A549 (cell line): ENCODE measurements around the gene DNAH5. TPM values are rescaled to one million over a fixed set of nuclear protein-coding genes. Genes with fewer than 3 reads are reported as not detected.

Source experiments
- ATAC-seq, 2 experiments: fragments of 200-7000 bp in 1 of 2; fragments of >200 bp in 1 of 2; cut with Nextera tagmentation in 1 of 2; cut with Tn5 transposase in 1 of 2; 3 replicates each; pipeline versions ENCODE4 v1.8.0 to v1.9.1; 2018 to 2020; ENCODE audit warnings: mild to moderate bottlenecking in 1 of 2, moderate library complexity in 1 of 2
- CTCF ChIA-PET: fragments of 300-600 bp; sonication (Branson Sonifier 250); formaldehyde crosslinking; extraction: SDS; loops from one replicate; lab custom pipeline; 2021; ENCODE audit warnings: antibody characterized with exemption, inconsistent platforms; lab: Yijun Ruan, JAX
- POLR2A ChIA-PET: fragments of 350-600 bp; formaldehyde crosslinking; extraction: SDS; loops from one replicate; lab custom pipeline; 2021; ENCODE audit warnings: antibody characterized with exemption, inconsistent platforms; lab: Yijun Ruan, JAX
- DNase-seq, 2 experiments: peaks; one replicate each; pipeline versions ENCODE4 v3.0.0 to v3.0.0-alpha.2; 2011 to 2016; ENCODE audit warnings: low read depth in 1 of 2, low spot score in 1 of 2
- FAIRE-seq: peaks from 2 replicates; lab custom pipeline; 2011; peaks lifted over from hg19 to GRCh38; lab: Jason Lieb, UNC
- H3K27ac ChIP-seq, 2 experiments: fragments of >200 bp; sonication (Bioruptor Twin); formaldehyde crosslinking; 3 replicates each; pipeline ENCODE4 v1.5.1; 2016 to 2017
- H3K4me1 ChIP-seq: fragments of >200 bp; sonication (Bioruptor Twin); formaldehyde crosslinking; 3 replicates; pipeline ENCODE4 v1.6.1; 2016
- H3K4me2 ChIP-seq: fragments of >200 bp; sonication (Bioruptor Twin); formaldehyde crosslinking; 3 replicates; pipeline ENCODE4 v1.6.1; 2016
- H3K4me3 ChIP-seq: fragments of >200 bp; sonication (Bioruptor Twin); formaldehyde crosslinking; 3 replicates; pipeline ENCODE4 v1.5.1; 2016
- H3K9me3 ChIP-seq: fragments of >200 bp; sonication (Bioruptor Twin); formaldehyde crosslinking; 3 replicates; pipeline ENCODE4 v1.6.1; 2016
- BHLHE40 ChIP-seq: IDR thresholded peaks from 2 replicates; pipeline ENCODE4 v1.6.1; 2012; ENCODE audit warnings: low read depth, low read length, inconsistent platforms
- CBX2 ChIP-seq: fragments of 200-600 bp; sonication (generic); IDR thresholded peaks from 2 replicates; pipeline ENCODE4 v1.6.1; 2016; ENCODE audit warnings: low read depth, mild to moderate bottlenecking, borderline replicate concordance
- E2F6 ChIP-seq: IDR thresholded peaks from 2 replicates; pipeline ENCODE4 v1.6.1; 2012; ENCODE audit warnings: low read depth, borderline replicate concordance
- GATA3 ChIP-seq: IDR thresholded peaks from 2 replicates; pipeline ENCODE4 v1.6.1; 2012; ENCODE audit warnings: borderline replicate concordance
- HEYL ChIP-seq: fragments of 250-450 bp; sonication (Bioruptor Pico); IDR thresholded peaks from 2 replicates; pipeline ENCODE4 v1.8.0; 2021; ENCODE audit warnings: mild to moderate bottlenecking, moderate library complexity
- HOXB13 ChIP-seq: fragments of 250-450 bp; sonication (Bioruptor Pico); IDR thresholded peaks from 2 replicates; pipeline ENCODE4 v1.5.0; 2020; ENCODE audit warnings: low read depth, mild to moderate bottlenecking, moderate library complexity
- JUNB ChIP-seq: fragments of >200 bp; sonication (Bioruptor Twin); formaldehyde crosslinking; IDR thresholded peaks from 2 replicates; pipeline ENCODE4 v1.6.1; 2016
- KDM1A ChIP-seq: fragments of 200-600 bp; sonication (generic); IDR thresholded peaks from 2 replicates; pipeline ENCODE4 v1.6.1; 2016; ENCODE audit warnings: low read depth, mild to moderate bottlenecking
- MAFK ChIP-seq: fragments of 450-650 bp; IDR thresholded peaks from 2 replicates; pipeline ENCODE4 v1.6.1; 2014; ENCODE audit not compliant: partially characterized antibody
- MAX ChIP-seq: IDR thresholded peaks from 2 replicates; pipeline ENCODE4 v1.6.1; 2012
- MAZ ChIP-seq: fragments of 150-350 bp; IDR thresholded peaks from 2 replicates; pipeline ENCODE4 v1.6.1; 2014; ENCODE audit warnings: antibody characterized with exemption, low read depth, low read length, borderline replicate concordance
- MYC ChIP-seq: IDR thresholded peaks from 2 replicates; pipeline ENCODE4 v1.6.1; 2012; ENCODE audit warnings: mild to moderate bottlenecking, inconsistent platforms, low read length, improper control_type of control experiment, borderline replicate concordance
- NFE2L2 ChIP-seq: fragments of 150-350 bp; conservative IDR thresholded peaks from 2 replicates; pipeline ENCODE4 v1.6.1; 2014; ENCODE audit warnings: low read length
- NPAS2 ChIP-seq: fragments of 250-450 bp; sonication (Bioruptor Pico); IDR thresholded peaks from 2 replicates; pipeline ENCODE4 v1.8.0; 2022; ENCODE audit warnings: mild to moderate bottlenecking, moderate library complexity, borderline replicate concordance
- PHF8 ChIP-seq: fragments of 200-600 bp; sonication (generic); IDR thresholded peaks from 2 replicates; pipeline ENCODE4 v1.6.1; 2016; ENCODE audit warnings: low read depth, mild to moderate bottlenecking, antibody characterized with exemption, moderate library complexity, borderline replicate concordance
- RCOR1 ChIP-seq: fragments of 150-350 bp; IDR thresholded peaks from 2 replicates; pipeline ENCODE4 v1.6.1; 2014; ENCODE audit warnings: antibody characterized with exemption, low read length, low read depth
- SMC3 ChIP-seq: fragments of >200 bp; sonication (Bioruptor Twin); formaldehyde crosslinking; IDR thresholded peaks from 3 replicates; pipeline ENCODE4 v1.6.1; 2018; ENCODE audit warnings: inconsistent platforms
- TP53 ChIP-seq: fragments of 250-450 bp; sonication (Bioruptor Pico); IDR thresholded peaks from 2 replicates; pipeline ENCODE4 v1.5.0; 2021; ENCODE audit warnings: mild to moderate bottlenecking, moderate library complexity
- USF2 ChIP-seq: fragments of 450-650 bp; IDR thresholded peaks from 2 replicates; pipeline ENCODE4 v1.6.1; 2014; ENCODE audit warnings: antibody characterized with exemption
- ZNF302 ChIP-seq: fragments of 250-450 bp; sonication (Bioruptor Pico); IDR thresholded peaks from 2 replicates; pipeline ENCODE4 v1.9.0; 2021; ENCODE audit warnings: inconsistent platforms, mild to moderate bottlenecking, moderate library complexity
- WGBS: methylation state at CpG from one replicate; pipeline ENCODE4 v1.1.6; 2017; ENCODE audit errors: missing lambda C conversion rate; 5-methylcytosine and 5-hydroxymethylcytosine counted together
- polyA plus RNA-seq, 4 experiments: library from polyadenylated mRNA; depleted of rRNA in 3 of 4; stranded (reverse); fragments of >200 nt; fragmentation: RNase III in 1 of 4; extraction: RNeasy Plus Mini Kit Qiagen cat#74134 plus additional on column Dnase treatment in 1 of 4; gene quantifications; 2 replicates in 3 of 4; 3 replicates in 1 of 4; pipeline ENCODE4 v1.2.3, GENCODE V29; 2011 to 2017
- TF ChIP-seq, protein P1 (sequence below): fragments of 250-450 bp; sonication (Bioruptor Pico); IDR thresholded peaks from 2 replicates; pipeline ENCODE4 v1.5.0; 2021; ENCODE audit warnings: mild to moderate bottlenecking, moderate library complexity, borderline replicate concordance

Gene DNAH5
- polyA plus RNA-seq, 2 of the 4 experiments (the other 2 are of a cell fraction) = 0.15 to 1.0 TPM

DNA sequence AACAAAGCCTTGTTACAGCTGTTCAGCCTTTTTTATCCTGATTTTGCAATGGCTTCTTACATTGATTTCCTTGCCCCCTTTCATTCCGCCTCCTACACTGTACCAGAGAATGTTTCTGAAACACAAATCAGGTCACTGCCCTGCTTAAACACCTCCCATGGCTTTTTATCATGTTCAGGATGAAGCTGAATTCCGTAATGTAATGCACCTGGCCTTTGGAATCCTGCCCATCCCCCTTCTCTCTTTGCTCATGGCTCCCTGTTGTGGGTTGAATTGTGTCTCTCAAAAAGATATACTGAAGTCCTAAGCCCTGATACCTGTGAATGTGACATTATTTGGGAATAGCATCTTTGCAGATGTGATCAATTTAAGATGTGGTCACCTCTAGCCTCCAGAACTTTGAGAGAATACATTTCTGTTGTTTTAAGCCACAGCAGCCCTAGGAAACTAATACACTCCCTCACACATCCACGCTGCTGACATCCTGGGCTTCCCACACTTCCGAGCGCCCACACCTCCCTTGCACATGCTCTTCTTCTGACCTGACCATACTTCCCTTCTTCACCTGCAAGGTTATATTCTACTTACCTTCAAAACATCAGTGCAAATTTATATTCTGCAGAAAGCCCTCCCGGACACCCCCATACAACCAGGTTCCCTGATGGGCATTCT, 101.2 kb downstream of the DNAH5 start:
- no peaks in the 10 kb centered on the region for H3K4me1 ChIP-seq
- POLR2A ChIA-PET = no interaction called here
- no peak overlapping the region for H3K4me2 ChIP-seq
- no peaks in the 10 kb centered on the region for H3K9me3 ChIP-seq
- CTCF ChIA-PET = interaction anchor here (1.6 kb wide), 1 partner anchor 11 kb away, joined by 3 read pairs; no protein-coding TSS in a partner anchor
- H3K4me3 ChIP-seq = no peak overlapping the region
- TF ChIP-seq NPAS2 (CRISPR knock-in tag) = no peak
- no peak for TF ChIP-seq RCOR1
- TF ChIP-seq GATA3 = no peak
- TF ChIP-seq PHF8 = no peak
- TF ChIP-seq JUNB = no peak
- no peak for TF ChIP-seq KDM1A
- TF ChIP-seq BHLHE40 = no peak
- TF ChIP-seq TP53 (CRISPR knock-in tag) = no peak
- TF ChIP-seq NFE2L2 = no peak
- TF ChIP-seq SMC3 = no peak
- no peak for TF ChIP-seq MAZ
- TF ChIP-seq HOXB13 (CRISPR knock-in tag) = no peak
- TF ChIP-seq MAFK = no peak
- no peak for TF ChIP-seq ZNF302 (CRISPR knock-in tag)
- TF ChIP-seq MYC = no peak
- TF ChIP-seq USF2 = no peak
- TF ChIP-seq, protein P1, sequence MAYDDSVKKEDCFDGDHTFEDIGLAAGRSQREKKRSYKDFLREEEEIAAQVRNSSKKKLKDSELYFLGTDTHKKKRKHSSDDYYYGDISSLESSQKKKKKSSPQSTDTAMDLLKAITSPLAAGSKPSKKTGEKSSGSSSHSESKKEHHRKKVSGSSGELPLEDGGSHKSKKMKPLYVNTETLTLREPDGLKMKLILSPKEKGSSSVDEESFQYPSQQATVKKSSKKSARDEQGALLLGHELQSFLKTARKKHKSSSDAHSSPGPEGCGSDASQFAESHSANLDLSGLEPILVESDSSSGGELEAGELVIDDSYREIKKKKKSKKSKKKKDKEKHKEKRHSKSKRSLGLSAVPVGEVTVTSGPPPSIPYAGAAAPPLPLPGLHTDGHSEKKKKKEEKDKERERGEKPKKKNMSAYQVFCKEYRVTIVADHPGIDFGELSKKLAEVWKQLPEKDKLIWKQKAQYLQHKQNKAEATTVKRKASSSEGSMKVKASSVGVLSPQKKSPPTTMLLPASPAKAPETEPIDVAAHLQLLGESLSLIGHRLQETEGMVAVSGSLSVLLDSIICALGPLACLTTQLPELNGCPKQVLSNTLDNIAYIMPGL (CRISPR knock-in tag) = no peak
- TF ChIP-seq MAX = no peak
- TF ChIP-seq HEYL (CRISPR knock-in tag) = no peak
- no peak for TF ChIP-seq CBX2
- FAIRE-seq (no peak), DNase-seq (no peak), ATAC-seq (no peak)
- no peak overlapping the region for H3K27ac ChIP-seq
- WGBS = 62% methylated on average over 6 of the region's 6 CpGs

GRCh38 chr5:13833440-13833839, 111.0 kb downstream of the DNAH5 start:
- TF ChIP-seq E2F6 (no peak), MAFK (peak; percentile 23)
- TF ChIP-seq, all 56 proteins: peak for 1
- Histone ChIP-seq H3K27ac (no peak overlapping the region), H3K9me3 (no peaks in the 10 kb centered on the region), H3K4me3 (no peak overlapping the region), H3K4me2 (no peak overlapping the region), H3K4me1 (no peaks in the 10 kb centered on the region)
- no peak for DNase-seq
- CTCF ChIA-PET = interaction anchor here (0.5 kb wide), 1 partner anchor 674 kb away, joined by 3 read pairs; no protein-coding TSS in a partner anchor
- 0 out of 6 replicates have a peak, but pooled peaks of 1 of the 2 experiments have one; percentile 34 for ATAC-seq
- no peak for FAIRE-seq
- POLR2A ChIA-PET = no interaction called here
- WGBS = 44% methylated on average over 3 of the region's 3 CpGs
